COLO668 (cell line): ENCODE results near the gene ARHGAP12.
A peak's percentile ranks its signal among the peaks of the same experiment; 100 is the strongest.
"Not testable (repeated sequence)": the region's sequence is repeated elsewhere in the genome, so short reads cannot be mapped to it uniquely, and the experiment has no call there.

Experiments
- DNase-seq: peaks from one replicate; lab custom pipeline; 2025; ENCODE audit not compliant: unreplicated experiment; lab: John Stamatoyannopoulos, UW

Gene ARHGAP12, protein sequence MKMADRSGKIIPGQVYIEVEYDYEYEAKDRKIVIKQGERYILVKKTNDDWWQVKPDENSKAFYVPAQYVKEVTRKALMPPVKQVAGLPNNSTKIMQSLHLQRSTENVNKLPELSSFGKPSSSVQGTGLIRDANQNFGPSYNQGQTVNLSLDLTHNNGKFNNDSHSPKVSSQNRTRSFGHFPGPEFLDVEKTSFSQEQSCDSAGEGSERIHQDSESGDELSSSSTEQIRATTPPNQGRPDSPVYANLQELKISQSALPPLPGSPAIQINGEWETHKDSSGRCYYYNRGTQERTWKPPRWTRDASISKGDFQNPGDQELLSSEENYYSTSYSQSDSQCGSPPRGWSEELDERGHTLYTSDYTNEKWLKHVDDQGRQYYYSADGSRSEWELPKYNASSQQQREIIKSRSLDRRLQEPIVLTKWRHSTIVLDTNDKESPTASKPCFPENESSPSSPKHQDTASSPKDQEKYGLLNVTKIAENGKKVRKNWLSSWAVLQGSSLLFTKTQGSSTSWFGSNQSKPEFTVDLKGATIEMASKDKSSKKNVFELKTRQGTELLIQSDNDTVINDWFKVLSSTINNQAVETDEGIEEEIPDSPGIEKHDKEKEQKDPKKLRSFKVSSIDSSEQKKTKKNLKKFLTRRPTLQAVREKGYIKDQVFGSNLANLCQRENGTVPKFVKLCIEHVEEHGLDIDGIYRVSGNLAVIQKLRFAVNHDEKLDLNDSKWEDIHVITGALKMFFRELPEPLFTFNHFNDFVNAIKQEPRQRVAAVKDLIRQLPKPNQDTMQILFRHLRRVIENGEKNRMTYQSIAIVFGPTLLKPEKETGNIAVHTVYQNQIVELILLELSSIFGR

DNA sequence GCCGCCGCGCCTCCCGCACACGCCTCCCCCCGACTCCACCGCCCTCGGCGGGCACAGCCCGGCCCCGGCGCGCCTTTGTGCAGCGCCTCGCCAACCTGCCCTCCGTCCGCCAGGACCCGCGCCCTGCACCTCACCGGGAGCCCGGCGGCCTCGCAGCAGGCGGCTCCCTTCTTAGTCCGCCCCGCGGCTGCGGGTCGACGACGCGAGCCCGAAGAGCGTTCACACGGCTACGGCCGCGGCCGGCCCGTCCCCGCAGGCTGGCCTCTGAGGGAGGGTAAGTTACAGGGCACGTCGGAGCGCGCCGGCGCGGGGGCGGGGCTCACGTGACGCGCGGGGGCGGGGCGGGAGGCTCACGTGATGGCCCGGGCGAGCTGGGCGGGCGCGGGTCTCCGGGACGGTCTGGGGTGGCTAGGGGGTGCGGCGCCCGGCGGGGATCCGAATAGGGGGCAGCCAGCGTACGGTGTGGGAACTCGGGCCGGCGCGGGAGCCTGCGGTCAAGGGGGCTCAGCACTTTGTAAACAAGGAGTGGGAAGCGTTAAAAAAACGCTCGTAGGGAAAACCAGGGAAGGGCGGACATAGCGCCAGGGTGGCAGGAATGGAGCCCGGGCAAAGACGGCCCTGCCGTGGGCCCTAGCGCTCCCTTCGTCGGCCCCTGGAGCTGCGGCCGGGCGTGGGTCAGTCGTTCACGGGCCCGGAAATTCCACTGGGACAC, at the start of gene ARHGAP12:
Gene ARHGAP12, minus strand, starts transcription at position 283 of the 712 bp plus-strand sequence. CDS start 19,976 bp downstream, outside the sequence.
- DNase-seq, result peak; percentile 85

DNA sequence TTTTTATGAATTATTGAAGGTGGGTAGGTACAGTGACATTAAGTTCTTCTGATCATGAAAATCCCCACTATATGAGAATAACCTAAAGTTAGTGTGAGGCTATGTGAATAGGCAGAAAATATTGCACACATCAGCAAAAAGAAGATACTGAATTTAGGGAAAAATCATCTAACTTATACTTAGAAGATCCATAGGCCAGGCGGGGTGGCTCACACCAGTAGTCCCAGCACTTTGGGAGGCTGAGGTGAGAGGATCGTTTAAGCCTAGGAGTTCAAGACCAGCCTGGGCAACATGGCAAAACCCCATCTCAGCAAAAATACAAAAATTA, 49.5 kb upstream of the ARHGAP12 start:
- DNase-seq, result no peak

DNA sequence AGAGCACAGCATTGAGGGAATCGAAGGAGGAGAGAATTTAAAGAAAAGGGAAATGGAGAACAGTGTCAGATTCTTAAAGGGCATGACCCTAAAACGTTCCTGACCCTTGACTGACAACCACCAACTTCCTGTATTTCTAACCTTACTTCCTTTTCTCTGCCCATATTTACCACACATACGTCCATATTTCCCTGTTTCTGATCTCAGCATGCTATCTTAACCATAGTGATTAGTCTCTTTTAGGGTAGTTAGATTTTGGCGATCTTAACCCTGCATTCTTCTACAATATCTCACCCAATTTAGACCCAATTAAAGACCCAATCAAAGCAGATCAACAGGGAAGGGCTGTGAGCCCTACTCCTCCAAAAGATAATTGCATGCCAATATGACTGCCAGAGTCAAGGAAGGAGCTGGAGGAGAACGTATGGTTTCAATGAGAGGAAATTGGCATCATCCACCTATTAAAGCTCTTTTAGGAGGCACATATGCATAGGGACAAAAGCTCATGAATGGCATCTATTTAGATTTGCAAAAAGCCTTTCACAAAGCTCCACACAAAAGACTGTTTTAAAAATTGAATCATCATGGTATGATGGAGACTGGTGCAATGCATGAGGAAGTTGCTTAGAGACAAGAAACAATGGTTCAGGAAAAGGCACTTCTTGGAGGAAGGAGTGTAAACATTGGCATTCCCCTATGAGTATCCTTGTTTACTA, 49.0 kb upstream of the ARHGAP12 start:
- DNase-seq, result no peak

DNA sequence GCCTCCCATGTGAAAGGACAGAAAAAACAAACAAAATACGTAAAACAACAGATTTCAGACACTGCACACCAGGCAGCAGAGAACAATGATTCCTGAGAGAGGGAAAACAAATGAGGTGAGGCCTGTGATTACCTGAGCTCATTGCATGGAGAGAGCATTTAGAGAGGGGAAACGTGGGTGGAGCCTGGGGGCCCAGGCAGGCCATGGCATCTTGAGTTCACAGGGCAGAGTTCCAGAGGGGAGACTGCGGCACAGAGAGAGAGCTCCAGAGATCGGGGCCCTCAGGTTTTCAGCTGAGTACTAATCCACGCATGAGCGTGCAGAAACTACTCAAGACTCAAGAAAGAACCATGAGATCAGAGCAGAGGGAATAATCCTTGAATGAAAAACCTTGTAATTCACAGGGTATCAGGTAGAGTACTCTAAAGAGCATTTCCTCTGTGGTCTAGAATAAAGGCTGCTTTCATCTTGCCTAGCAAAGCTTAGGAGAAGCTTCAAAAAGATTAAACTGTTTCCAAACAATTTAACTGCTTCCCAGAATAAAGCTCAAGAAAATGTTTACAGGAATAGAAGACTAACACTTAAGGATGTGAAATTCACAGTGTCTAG, 46.6 kb upstream of the ARHGAP12 start:
- DNase-seq, result no peak

DNA sequence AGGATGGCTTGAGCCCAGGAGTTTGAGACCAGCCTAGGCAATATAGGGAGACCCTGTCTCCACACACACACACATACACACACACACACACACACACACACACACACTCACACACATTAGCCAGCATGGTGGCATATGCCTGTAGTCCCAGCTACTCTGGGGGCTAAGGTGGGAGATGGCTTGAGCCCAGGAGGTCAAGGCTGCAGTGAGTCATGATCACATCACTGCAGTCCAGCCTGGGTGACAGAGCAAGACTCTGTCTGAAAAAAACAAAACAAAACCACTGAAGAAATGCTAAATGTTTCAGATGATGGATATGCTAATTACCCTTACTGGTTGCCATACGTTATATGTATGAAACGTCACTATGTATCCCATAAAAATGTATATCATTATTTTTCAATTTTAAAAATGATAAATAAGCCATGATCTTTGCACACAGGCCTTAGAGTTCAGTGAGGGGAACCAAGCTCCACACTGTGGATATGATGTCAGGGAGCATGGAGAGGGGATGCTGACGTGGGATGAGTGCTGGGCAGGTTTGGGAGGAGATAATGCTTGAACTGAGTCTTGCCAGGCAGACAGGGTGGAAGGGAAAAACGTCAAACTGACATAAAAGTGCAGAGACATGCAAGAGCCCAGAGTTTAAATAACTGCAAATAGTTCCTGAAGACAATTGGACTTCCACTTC, 45.9 kb upstream of the ARHGAP12 start:
- DNase-seq, result no peak

DNA sequence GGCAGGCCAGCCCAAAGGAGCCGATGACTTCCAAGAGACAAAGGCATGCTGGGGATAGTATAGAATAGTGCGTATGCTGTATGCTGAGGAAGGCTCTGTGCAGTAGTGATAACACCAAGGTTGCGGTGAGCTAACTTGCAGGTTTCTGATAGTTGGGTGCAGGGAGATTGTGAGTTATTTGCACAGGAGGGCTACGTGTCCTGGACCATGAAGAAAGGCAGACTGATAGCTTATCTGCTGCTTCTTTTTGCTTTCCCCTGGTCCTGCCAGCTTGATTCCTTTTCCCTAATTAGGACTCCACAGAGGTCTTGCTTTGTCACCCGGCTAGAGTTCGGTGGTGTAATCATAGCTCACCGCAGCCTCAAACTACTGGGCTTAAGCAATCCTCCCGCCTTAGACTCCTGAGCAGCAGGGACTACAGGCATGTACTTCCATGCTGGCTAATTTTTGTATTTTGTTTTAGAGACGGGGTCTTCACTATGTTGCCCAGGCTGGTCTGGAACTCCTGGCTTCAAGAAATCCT, 43.9 kb upstream of the ARHGAP12 start:
- DNase-seq, result no peak

DNA sequence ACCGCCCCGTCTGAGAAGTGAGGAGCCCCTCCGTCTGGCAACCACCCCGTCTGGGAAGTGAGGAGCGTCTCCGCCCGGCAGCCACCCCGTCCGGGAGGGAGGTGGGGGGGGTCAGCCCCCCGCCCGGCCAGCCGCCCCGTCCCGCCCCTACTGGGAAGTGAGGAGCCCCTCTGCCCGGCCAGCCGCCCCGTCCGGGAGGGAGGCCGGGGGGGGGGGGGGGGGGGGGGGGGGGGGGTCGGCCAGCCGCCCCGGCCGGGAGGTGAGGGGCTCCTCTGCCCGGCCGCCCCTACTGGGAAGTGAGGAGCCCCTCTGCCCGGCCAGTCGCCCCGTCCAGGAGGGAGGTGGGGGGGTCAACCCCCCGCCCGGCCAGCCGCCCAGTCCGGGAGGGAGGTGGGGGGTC, 41.2 kb upstream of the ARHGAP12 start:
- DNase-seq, result not testable (repeated sequence)

DNA sequence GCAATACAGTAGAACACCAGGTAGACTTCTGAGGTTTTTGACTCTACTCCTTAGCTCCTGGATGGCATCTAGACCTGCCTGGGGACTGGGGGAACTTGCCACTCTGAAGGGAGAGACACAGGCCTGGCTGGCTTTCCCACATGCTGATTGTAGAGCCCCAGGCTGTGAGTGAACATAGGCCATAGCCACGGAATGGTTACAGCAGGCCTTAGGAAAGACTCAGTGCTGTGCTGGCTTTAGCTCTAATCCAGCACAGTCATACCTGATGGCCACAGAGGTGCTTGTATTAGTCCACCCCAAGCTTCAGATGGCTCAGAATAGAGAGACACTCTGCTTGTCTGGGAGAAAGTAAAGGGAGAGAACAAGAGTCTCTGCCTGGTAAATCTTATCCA, 35.0 kb upstream of the ARHGAP12 start:
- DNase-seq, result no peak

DNA sequence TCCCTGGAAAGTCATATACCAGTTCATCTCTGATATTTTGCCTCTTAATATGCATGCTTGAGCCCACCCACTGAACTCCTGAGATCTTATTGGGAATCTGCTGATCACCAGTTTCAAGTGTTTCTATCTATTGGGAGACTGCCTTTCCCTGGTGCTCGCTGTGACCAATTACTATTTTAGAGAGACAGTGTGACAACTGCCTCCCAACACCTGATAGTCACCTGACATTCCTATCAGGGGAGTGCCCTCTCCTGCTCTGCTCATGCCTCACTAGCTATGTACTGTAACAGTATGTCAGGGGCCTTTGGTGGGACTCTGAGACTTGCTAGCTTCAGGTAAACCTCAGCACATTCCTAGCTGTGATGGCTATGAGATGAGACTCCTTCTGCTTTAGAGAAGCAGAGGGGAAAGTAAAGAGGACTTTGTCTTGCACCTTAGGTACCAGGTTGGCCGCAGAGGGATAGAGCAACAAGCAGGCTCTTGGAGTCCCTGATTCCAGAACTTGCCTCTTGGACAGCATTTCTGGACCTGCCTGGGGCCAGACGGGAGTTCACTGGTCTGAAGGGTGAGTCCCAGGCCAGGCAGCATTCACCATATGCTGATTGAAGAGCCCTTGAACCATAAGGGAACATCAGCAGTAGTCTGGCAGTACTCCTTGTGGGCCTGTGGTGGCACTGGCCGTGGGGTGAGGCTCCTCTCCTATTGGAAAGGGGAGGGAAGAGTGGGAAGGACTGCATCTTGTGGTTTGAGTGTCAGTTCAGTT, 34.4 kb upstream of the ARHGAP12 start:
- DNase-seq, result no peak

DNA sequence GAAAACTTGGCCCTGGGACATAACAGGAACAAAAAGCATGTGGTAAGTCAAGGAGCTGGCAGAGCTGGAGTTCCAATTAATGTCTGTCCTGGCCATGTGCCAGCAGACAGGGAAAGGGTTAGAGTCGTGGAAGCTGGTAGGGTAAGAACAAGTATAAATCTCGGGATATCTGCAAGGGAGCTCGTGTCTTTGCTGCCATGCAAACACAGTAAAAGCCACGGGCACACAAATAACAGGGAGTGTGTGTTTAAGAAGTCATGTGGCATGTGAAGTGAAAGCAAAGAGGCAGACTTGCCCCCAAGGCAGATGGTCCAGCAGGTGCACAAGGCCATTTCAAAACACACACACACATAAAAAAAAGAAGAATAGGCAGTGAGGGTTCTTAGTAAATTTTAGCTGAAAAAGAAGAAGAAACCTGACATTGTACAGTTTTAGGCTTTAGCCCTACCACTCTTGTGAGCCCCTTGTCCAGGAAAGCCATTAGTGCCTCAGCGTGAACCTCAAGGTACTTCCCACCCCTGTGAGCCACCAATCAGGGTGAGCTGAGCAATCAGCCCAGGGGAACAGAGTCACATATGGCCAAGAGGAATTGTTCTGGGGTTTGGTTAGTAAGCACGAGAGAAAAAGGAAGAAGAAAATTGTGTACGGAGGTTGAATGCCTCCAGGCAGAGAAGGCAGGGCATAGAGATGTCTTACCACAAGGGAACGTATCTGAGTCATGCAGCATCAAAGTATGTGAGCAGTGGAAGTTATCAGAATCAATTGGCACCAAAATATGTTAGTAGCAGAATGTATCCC, 32.8 kb upstream of the ARHGAP12 start:
- peak; percentile 53 for DNase-seq

DNA sequence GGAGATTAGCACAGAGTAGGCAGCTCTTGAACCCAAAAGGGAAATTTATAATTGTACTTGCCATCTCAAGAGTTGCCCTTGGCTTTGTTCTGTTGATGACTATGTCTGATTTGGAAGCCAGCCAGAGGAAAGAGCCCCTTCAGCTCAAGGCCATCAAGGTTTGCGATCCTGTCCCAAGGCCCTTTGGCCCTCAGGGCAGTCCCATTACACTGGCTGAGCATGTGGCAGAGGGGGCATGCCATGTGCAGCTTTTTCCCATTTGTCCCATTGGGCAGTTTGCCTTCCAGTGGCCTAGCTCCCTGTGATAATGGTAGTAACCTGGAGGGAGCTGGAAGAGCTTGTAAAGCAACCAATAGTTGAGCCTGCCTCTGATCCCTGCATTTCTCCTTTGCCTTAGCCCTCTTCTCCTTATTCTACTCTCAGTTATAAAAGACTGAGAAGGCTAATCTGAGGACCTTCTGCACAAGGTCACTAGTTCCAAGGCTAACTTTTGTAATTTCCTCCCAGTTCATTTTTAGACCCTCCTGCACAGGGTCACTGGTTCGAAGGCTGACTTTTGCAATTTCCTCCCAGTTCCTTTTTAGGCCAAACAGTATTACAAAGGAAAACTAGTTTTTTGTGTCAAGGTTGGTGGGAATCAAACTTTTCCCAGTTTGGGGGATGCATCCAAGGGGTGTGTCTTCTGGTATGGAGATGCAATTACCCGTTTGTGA, 31.0 kb upstream of the ARHGAP12 start:
- no peak for DNase-seq

DNA sequence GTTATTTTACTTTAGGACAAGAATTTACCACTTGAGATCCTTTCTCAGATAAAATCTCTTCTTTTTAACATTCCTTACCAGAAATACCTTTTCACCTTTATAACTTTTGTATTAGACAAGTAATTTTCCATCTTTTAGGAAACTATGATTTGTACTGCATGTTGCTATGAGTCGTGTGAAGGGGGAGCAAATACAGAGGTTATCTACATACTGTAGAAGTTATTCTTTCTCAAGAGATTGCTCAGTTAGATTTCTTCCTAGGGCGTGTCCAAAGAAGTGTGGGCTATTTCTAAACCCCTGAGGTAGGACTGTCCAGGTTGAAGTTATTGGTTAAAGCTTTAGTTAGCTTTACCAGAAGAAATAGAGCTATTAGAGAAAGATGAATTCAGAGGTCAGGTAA, 30.2 kb upstream of the ARHGAP12 start:
- DNase-seq, result no peak

DNA sequence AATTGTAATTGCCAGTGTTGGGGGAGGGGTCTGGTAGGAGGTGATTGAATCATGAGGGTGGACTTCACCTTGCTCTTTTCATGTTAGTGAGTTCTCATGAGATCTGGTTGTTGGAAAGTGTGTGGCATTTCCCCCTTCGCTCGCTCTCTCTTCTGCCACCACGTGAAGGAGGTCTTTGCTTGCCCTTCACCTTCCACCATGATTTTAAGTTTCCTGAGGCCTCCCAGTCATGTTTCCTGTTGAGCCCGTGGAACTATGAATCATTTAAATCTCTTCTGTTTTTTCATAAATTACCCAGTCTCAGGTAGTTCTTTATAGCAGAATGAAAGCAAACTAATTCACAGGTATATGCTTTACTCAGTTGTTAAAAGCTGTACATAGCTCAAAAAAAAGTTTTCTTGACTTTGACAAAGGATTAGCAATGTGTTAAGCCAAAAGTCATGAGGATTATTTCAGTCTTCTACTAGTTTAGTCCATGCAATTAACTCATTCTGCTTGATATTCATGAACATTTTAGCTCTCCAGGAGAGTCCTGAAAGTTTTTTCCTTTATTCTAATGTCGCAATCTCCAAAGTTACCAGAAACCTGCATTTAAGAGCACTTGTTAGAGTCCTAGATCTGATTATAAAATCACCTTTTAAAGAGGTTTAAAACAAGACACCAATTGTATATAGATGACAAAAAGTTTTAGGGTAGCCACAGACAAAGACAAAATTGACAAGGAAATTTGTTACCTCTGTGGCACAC, 27.7 kb upstream of the ARHGAP12 start:
- DNase-seq, result no peak

DNA sequence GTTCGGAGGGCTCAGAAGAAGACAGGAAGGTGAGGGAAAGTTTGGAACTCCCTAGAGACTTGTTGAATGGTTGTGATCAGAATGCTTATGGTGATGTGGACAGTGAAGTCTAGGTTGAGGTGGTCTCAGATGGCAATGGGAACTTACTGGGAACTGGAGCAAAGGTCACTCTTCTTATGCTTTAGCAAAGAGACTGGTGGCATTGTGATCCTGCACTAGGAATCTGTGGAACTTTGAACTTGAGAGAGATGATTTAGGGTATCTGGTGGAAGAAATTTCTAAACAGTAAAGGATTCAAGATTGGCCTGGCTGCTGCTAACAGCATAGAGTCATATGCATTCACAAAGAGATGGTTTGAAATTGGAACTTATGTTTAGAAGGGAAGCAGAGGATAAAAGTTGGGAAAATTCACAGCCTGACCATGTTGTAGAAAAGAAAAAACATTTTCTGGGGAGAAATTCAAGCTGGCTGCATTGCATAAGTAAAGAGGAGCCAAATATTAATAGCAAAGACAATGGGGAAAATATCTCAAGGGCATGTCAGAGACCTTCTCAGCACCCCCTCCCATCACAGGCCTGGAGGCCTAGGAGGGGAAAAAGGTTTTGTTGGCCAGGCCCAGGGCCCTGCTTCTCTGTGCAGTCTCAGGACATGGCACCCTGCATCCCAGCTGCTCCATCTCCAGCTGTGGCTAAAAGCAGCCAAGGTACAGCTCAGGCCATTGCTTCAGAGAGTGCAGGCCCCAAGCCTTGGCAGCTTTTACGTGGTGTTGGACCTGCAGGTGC, 26.0 kb upstream of the ARHGAP12 start:
- DNase-seq, result no peak

DNA sequence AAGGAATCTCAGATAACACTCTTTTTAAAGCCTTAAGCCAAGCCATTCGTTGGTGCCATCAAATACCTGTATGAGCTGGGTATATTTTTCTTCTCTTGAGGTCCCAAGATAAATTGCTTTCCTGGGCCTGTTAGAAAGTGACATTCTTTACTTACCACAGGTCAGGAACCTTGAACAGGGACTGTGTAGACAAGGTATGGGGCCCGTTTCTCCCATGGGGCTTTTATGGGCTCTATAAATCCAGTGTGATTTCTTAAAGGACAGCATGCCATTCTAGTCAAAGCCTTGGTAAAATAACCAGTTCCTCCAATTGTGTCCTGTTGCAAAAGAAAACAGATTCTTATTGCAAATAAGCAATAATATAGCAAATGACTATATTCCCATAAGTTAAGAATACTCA, 24.8 kb upstream of the ARHGAP12 start:
- DNase-seq, result no peak

DNA sequence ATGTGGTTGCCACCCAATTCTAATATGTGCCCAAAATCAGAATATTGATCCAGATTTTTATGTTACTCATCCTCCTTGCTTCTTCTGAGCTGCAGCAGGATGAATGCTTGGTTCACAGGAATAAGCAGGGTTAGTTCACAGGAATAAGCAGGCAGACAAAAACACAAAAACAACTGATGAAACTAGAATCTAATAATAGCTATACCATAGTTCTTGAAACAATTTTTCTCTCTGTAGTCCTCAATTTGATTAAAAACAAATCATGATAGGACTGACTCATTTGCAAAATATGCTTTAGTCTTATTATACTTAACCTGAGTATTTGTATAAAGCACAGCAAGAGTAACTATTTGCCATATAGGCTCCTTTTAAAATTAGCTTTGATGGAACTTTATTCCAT, 24.4 kb upstream of the ARHGAP12 start:
- no peak for DNase-seq
